ENCODE results near the gene AK6.
A peak's percentile ranks its signal among the peaks of the same experiment; 100 is the strongest.

AK6 gene

GRCh38 chr5:69364414-69364813 lies 4.9 kb downstream of the AK6 start:
- no peak overlapping the region for H3K27ac ChIP-seq (ENCODE audit: poor library complexity, severe bottlenecking)
- TF ChIP-seq, protein P1, sequence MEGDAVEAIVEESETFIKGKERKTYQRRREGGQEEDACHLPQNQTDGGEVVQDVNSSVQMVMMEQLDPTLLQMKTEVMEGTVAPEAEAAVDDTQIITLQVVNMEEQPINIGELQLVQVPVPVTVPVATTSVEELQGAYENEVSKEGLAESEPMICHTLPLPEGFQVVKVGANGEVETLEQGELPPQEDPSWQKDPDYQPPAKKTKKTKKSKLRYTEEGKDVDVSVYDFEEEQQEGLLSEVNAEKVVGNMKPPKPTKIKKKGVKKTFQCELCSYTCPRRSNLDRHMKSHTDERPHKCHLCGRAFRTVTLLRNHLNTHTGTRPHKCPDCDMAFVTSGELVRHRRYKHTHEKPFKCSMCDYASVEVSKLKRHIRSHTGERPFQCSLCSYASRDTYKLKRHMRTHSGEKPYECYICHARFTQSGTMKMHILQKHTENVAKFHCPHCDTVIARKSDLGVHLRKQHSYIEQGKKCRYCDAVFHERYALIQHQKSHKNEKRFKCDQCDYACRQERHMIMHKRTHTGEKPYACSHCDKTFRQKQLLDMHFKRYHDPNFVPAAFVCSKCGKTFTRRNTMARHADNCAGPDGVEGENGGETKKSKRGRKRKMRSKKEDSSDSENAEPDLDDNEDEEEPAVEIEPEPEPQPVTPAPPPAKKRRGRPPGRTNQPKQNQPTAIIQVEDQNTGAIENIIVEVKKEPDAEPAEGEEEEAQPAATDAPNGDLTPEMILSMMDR (IDR thresholded peaks at IDR 0.05; ENCODE audit: poor library complexity, severe bottlenecking) = peak; percentile 31
- H3K9me3 ChIP-seq (ENCODE audit: severe bottlenecking) = no peaks in the 10 kb centered on the region
- DNase-seq (ENCODE audit: low spot score) = no peak
- H3K36me3 ChIP-seq (ENCODE audit: low read depth) = peaks cover 60% of the 10 kb centered on the region
- no peaks in the 10 kb centered on the region for H3K27me3 ChIP-seq (ENCODE audit: insufficient read depth, poor library complexity, severe bottlenecking)
- no peak for ATAC-seq (ENCODE audit: low read depth)
- no peak overlapping the region for H3K4me3 ChIP-seq (ENCODE audit: severe bottlenecking)
- peaks cover 6% of the 10 kb centered on the region for H3K4me1 ChIP-seq (ENCODE audit: insufficient read depth, poor library complexity, severe bottlenecking)

DNA sequence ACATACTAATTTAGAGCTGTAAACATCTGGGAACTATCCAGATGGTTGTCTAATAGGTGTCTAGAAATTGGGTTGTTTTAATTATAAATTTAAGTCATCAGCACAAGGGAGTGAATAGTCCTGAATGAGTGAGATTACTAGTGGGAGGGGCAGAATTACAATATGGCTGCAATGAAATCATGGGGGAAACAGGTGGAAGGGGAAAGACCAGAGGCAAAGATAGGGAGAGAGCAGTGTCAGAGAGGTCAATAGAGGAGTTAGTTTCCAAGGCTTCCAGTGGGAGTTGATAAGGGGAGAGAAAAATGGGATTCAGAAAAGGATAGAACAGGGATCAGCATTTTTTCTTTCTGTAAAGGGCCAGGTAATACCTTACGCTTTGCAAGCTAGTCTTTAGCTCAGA lies 8.9 kb downstream of the AK6 start:
- TF ChIP-seq, protein P1 (IDR thresholded peaks at IDR 0.05; ENCODE audit: poor library complexity, severe bottlenecking) = no peak
- no peaks in the 10 kb centered on the region for H3K9me3 ChIP-seq (ENCODE audit: severe bottlenecking)
- DNase-seq (ENCODE audit: low spot score) = no peak
- H3K4me1 ChIP-seq (ENCODE audit: insufficient read depth, poor library complexity, severe bottlenecking) = no peaks in the 10 kb centered on the region
- no peak overlapping the region for H3K4me3 ChIP-seq (ENCODE audit: severe bottlenecking)
- 0 out of 3 replicates have a peak, but pooled peaks have one; percentile 17 for ATAC-seq (ENCODE audit: low read depth)
- H3K27me3 ChIP-seq (ENCODE audit: insufficient read depth, poor library complexity, severe bottlenecking) = no peaks in the 10 kb centered on the region
- H3K36me3 ChIP-seq (ENCODE audit: low read depth) = peaks cover 34% of the 10 kb centered on the region
- no peak overlapping the region for H3K27ac ChIP-seq (ENCODE audit: poor library complexity, severe bottlenecking)

- Histone ChIP-seq H3K27me3 (ENCODE audit: insufficient read depth, poor library complexity, severe bottlenecking) (no peaks in the 10 kb centered on the region), H3K9me3 (ENCODE audit: severe bottlenecking) (no peaks in the 10 kb centered on the region), H3K36me3 (ENCODE audit: low read depth) (peaks cover 32% of the 10 kb centered on the region), H3K4me1 (ENCODE audit: insufficient read depth, poor library complexity, severe bottlenecking) (no peaks in the 10 kb centered on the region), H3K4me3 (ENCODE audit: severe bottlenecking) (no peak overlapping the region), H3K27ac (ENCODE audit: poor library complexity, severe bottlenecking) (no peak overlapping the region)
- DNase-seq (ENCODE audit: low spot score) (no peak), ATAC-seq (ENCODE audit: low read depth) (no peak)
- TF ChIP-seq, protein P1 (IDR thresholded peaks at IDR 0.05; ENCODE audit: poor library complexity, severe bottlenecking) = no peak
Measured at GRCh38 chr5:69359699-69360098, 9.6 kb downstream of the AK6 start.

- TF ChIP-seq, protein P1 (IDR thresholded peaks at IDR 0.05; ENCODE audit: poor library complexity, severe bottlenecking) = no peak
- DNase-seq (ENCODE audit: low spot score) (no peak), ATAC-seq (ENCODE audit: low read depth) (no peak)
- H3K4me3 ChIP-seq (ENCODE audit: severe bottlenecking) = no peak overlapping the region
- H3K9me3 ChIP-seq (ENCODE audit: severe bottlenecking) = no peaks in the 10 kb centered on the region
- H3K27ac ChIP-seq (ENCODE audit: poor library complexity, severe bottlenecking) = no peak overlapping the region
- peaks cover 33% of the 10 kb centered on the region for H3K36me3 ChIP-seq (ENCODE audit: low read depth)
- no peaks in the 10 kb centered on the region for H3K4me1 ChIP-seq (ENCODE audit: insufficient read depth, poor library complexity, severe bottlenecking)
- H3K27me3 ChIP-seq (ENCODE audit: insufficient read depth, poor library complexity, severe bottlenecking) = no peaks in the 10 kb centered on the region
Measured at GRCh38 chr5:69350664-69351063, 18.7 kb downstream of the AK6 start.

GRCh38 chr5:69343083-69343482 lies 26.2 kb downstream of the AK6 start:
- no peak for ATAC-seq (ENCODE audit: low read depth)
- Histone ChIP-seq H3K27ac (ENCODE audit: poor library complexity, severe bottlenecking) (no peak overlapping the region), H3K36me3 (ENCODE audit: low read depth) (no peaks in the 10 kb centered on the region)

More at GRCh38 chr5:69343083-69343482, 26.2 kb downstream of the AK6 start:
- DNase-seq (ENCODE audit: low spot score) = no peak
- no peak overlapping the region for H3K4me3 ChIP-seq (ENCODE audit: severe bottlenecking)
- H3K9me3 ChIP-seq (ENCODE audit: severe bottlenecking) = no peaks in the 10 kb centered on the region
- no peaks in the 10 kb centered on the region for H3K4me1 ChIP-seq (ENCODE audit: insufficient read depth, poor library complexity, severe bottlenecking)
- TF ChIP-seq, protein P1 (IDR thresholded peaks at IDR 0.05; ENCODE audit: poor library complexity, severe bottlenecking) = no peak
- H3K27me3 ChIP-seq (ENCODE audit: insufficient read depth, poor library complexity, severe bottlenecking) = no peaks in the 10 kb centered on the region
